Coronary artery (tissue), 2 donors: ENCODE results near the gene PFDN6.

ENCODE experiments used
- DNase-seq: peaks from one replicate; pipeline ENCODE4 v3.0.0-alpha.2; 2017; ENCODE audit warnings: low spot score
- H3K27ac ChIP-seq, 2 donors: fragments of 200-600 bp; sonication (generic); one replicate each; pipeline ENCODE4 v1.5.1; 2016 to 2019
- H3K4me3 ChIP-seq: fragments of 200-600 bp; sonication (generic); 2 replicates; pipeline ENCODE4 v1.5.1; 2016; ENCODE audit warnings: mild to moderate bottlenecking, moderate library complexity
- TF ChIP-seq, protein P1 (sequence below): fragments of 200-600 bp; sonication (generic); IDR thresholded peaks from one replicate; pipeline ENCODE4 v1.5.1; 2019; ENCODE audit warnings: antibody characterized with exemption

Gene PFDN6

GRCh38 chr6:33336495-33336894 lies 47.1 kb downstream of the PFDN6 start:
- TF ChIP-seq, protein P1, sequence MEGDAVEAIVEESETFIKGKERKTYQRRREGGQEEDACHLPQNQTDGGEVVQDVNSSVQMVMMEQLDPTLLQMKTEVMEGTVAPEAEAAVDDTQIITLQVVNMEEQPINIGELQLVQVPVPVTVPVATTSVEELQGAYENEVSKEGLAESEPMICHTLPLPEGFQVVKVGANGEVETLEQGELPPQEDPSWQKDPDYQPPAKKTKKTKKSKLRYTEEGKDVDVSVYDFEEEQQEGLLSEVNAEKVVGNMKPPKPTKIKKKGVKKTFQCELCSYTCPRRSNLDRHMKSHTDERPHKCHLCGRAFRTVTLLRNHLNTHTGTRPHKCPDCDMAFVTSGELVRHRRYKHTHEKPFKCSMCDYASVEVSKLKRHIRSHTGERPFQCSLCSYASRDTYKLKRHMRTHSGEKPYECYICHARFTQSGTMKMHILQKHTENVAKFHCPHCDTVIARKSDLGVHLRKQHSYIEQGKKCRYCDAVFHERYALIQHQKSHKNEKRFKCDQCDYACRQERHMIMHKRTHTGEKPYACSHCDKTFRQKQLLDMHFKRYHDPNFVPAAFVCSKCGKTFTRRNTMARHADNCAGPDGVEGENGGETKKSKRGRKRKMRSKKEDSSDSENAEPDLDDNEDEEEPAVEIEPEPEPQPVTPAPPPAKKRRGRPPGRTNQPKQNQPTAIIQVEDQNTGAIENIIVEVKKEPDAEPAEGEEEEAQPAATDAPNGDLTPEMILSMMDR: no peak

GRCh38 chr6:33339193-33339592 lies 49.8 kb downstream of the PFDN6 start:
- Histone ChIP-seq H3K4me3 (no peak overlapping the region), H3K27ac (no peak overlapping the region)
- TF ChIP-seq, protein P1: no peak
- DNase-seq: no peak

More at GRCh38 chr6:33336495-33336894, 47.1 kb downstream of the PFDN6 start:
- no peak for DNase-seq
- Histone ChIP-seq H3K27ac (no peak overlapping the region), H3K4me3 (no peak overlapping the region)
